Measurements from ENCODE around the gene RGS9. TPM values are rescaled to one million over a fixed set of nuclear protein-coding genes. Genes with fewer than 3 reads are reported as not detected.
A peak's percentile ranks its signal among the peaks of the same experiment; 100 is the strongest.

RGS9 gene
- total RNA-seq, 2 experiments from 2014 or later = 13.7 to 26.4 TPM

- no peaks in the 10 kb centered on the region for H3K36me3 ChIP-seq (ENCODE audit: insufficient read depth, low read length)
- H3K4me2 ChIP-seq (ENCODE audit: low read length) = no peak overlapping the region
- peaks cover 68% of the 10 kb centered on the region for H3K4me1 ChIP-seq (ENCODE audit: insufficient read depth, low read length, poor library complexity, severe bottlenecking)
- no peaks in the 10 kb centered on the region for H4K20me1 ChIP-seq (ENCODE audit: insufficient read depth, low read length)
- DNase-seq (ENCODE audit: low spot score) = no peak
- intact Hi-C loops (cut with micrococcal nuclease; ENCODE audit: unreplicated experiment) = loop anchor here (5.0 kb wide), 4 partner anchors 61 to 216 kb away; partner anchors contain the start of gene GNA13
- TF ChIP-seq EZH2phosphoT487 (IDR thresholded peaks at IDR 0.05; ENCODE audit: borderline replicate concordance, low read depth, low read length) (no peak), CTCF (conservative IDR thresholded peaks at IDR 0.05; ENCODE audit: low read length) (no peak)
- ChIA-PET POLR2A (interaction anchor here (0.5 kb wide), 1 partner anchor 402 kb away, joined by 3 read pairs; no protein-coding TSS in a partner anchor), CTCF (ENCODE audit: unreplicated experiment) (no interaction called here)
- BruUV-seq (replicated peaks) = no TSS peak
- no peaks in the 10 kb centered on the region for H3K9me2 ChIP-seq (ENCODE audit: insufficient read depth, low read length)
- H3K9me3 ChIP-seq (ENCODE audit: low read length) = no peaks in the 10 kb centered on the region
- H3K27ac ChIP-seq (ENCODE audit: low read depth, low read length, poor library complexity, severe bottlenecking) = peak overlapping the region; percentile 96
- no peak overlapping the region for H2AFZ ChIP-seq (ENCODE audit: low read length)
- H3K4me3 ChIP-seq (ENCODE audit: low read depth, low read length, poor library complexity, severe bottlenecking) = no peak overlapping the region
- no peaks in the 10 kb centered on the region for H3K79me2 ChIP-seq (ENCODE audit: insufficient read depth, low read depth, low read length)
Measured at GRCh38 chr17:65183736-65184135, 46.6 kb downstream of the RGS9 start.

- no peaks in the 10 kb centered on the region for H3K9me2 ChIP-seq (ENCODE audit: insufficient read depth, low read length)
- BruUV-seq (replicated peaks) = no TSS peak
- H4K20me1 ChIP-seq (ENCODE audit: insufficient read depth, low read length) = no peaks in the 10 kb centered on the region
- ChIA-PET POLR2A (interaction anchor here (0.5 kb wide), 1 partner anchor 403 kb away, joined by 3 read pairs; no protein-coding TSS in a partner anchor), CTCF (ENCODE audit: unreplicated experiment) (interaction anchor here (0.6 kb wide), 1 partner anchor 1357 kb away, joined by 3 read pairs; no protein-coding TSS in a partner anchor)
- peaks cover 62% of the 10 kb centered on the region for H3K4me1 ChIP-seq (ENCODE audit: insufficient read depth, low read length, poor library complexity, severe bottlenecking)
- intact Hi-C loops (cut with micrococcal nuclease; ENCODE audit: unreplicated experiment) = loop anchor here (5.0 kb wide), 4 partner anchors 62 to 217 kb away; partner anchors contain the start of gene GNA13
- no peak overlapping the region for H3K4me2 ChIP-seq (ENCODE audit: low read length)
- no peaks in the 10 kb centered on the region for H3K79me2 ChIP-seq (ENCODE audit: insufficient read depth, low read depth, low read length)
- TF ChIP-seq CTCF (conservative IDR thresholded peaks at IDR 0.05; ENCODE audit: low read length) (no peak), EZH2phosphoT487 (IDR thresholded peaks at IDR 0.05; ENCODE audit: borderline replicate concordance, low read depth, low read length) (no peak)
- no peaks in the 10 kb centered on the region for H3K36me3 ChIP-seq (ENCODE audit: insufficient read depth, low read length)
- H3K27ac ChIP-seq (ENCODE audit: low read depth, low read length, poor library complexity, severe bottlenecking) = no peak overlapping the region
- no peak for DNase-seq (ENCODE audit: low spot score)
- no peak overlapping the region for H2AFZ ChIP-seq (ENCODE audit: low read length)
- no peak overlapping the region for H3K4me3 ChIP-seq (ENCODE audit: low read depth, low read length, poor library complexity, severe bottlenecking)
- H3K9me3 ChIP-seq (ENCODE audit: low read length) = no peaks in the 10 kb centered on the region
Measured at GRCh38 chr17:65184235-65184959, 47.2 kb downstream of the RGS9 start.

- CTCF ChIA-PET (ENCODE audit: unreplicated experiment) = interaction anchor here (0.6 to 0.9 kb wide), 2 partner anchors 12 to 1356 kb away, joined by 3 read pairs; no protein-coding TSS in a partner anchor
- BruUV-seq (replicated peaks) = no TSS peak
Measured at GRCh38 chr17:65185062-65185461, 47.9 kb downstream of the RGS9 start.

More at GRCh38 chr17:65185062-65185461, 47.9 kb downstream of the RGS9 start:
- intact Hi-C loops (cut with micrococcal nuclease; ENCODE audit: unreplicated experiment) = no loop called here
- no peak for DNase-seq (ENCODE audit: low spot score)
- no peaks in the 10 kb centered on the region for H4K20me1 ChIP-seq (ENCODE audit: insufficient read depth, low read length)
- peaks cover 55% of the 10 kb centered on the region for H3K4me1 ChIP-seq (ENCODE audit: insufficient read depth, low read length, poor library complexity, severe bottlenecking)
- H3K4me2 ChIP-seq (ENCODE audit: low read length) = no peak overlapping the region
- no peaks in the 10 kb centered on the region for H3K79me2 ChIP-seq (ENCODE audit: insufficient read depth, low read depth, low read length)
- no peak overlapping the region for H2AFZ ChIP-seq (ENCODE audit: low read length)
- H3K36me3 ChIP-seq (ENCODE audit: insufficient read depth, low read length) = no peaks in the 10 kb centered on the region
- no peak overlapping the region for H3K4me3 ChIP-seq (ENCODE audit: low read depth, low read length, poor library complexity, severe bottlenecking)
- H3K9me2 ChIP-seq (ENCODE audit: insufficient read depth, low read length) = no peaks in the 10 kb centered on the region
- H3K9me3 ChIP-seq (ENCODE audit: low read length) = no peaks in the 10 kb centered on the region
- no peak overlapping the region for H3K27ac ChIP-seq (ENCODE audit: low read depth, low read length, poor library complexity, severe bottlenecking)
- TF ChIP-seq CTCF (conservative IDR thresholded peaks at IDR 0.05; ENCODE audit: low read length) (no peak), EZH2phosphoT487 (IDR thresholded peaks at IDR 0.05; ENCODE audit: borderline replicate concordance, low read depth, low read length) (no peak)
- POLR2A ChIA-PET = interaction anchor here (0.6 kb wide), 1 partner anchor 1012 kb away, joined by 3 read pairs; no protein-coding TSS in a partner anchor

All from OCI-LY7 (cell line).